Measurements from ENCODE around the gene ALK. TPM values are rescaled to one million over a fixed set of nuclear protein-coding genes. Genes with fewer than 3 reads are reported as not detected.

The ALK gene
- total RNA-seq, 6 donors from 2014 or later, result 0.17 to 2.1 (median 0.35) TPM

DNA sequence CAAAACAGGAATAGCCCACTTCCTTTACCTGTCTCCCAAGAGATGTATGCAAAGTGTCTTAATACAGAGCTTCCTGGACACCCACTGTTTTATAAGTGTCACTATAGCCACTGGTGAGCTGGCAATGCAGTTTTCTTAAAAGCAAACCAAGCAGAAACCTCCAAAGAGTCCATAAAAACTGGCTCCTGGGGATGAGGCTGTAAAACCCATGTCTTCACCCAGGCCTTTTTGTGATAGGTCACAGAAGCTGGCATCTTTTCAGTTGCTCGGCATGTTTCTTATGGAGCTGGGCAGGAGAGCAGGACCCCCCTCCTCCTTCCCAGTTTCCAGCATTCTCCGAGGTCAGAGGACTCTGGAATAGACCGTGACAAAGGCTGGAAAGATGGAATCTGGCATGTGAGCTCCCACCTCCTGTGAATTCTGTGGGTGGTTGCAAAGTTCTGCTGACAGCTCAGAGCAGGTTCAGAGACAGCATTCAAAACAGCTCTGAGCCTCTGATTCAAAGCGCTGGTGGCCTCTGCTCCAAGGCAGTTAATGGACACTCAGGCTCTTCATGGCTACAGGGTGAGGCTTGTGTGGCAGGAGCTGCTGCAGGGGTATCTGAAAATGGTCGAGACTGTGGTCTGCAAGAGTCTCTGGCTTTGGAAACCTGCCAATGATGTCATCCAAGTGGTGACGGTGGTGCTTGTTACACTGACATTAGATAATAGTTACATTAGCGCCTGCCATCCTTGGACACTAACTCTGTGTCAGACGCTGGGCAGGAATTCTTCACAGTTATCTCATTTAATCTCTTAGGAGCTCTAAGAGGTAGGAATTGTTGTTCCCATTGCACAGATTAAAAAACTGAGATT, 522.8 kb downstream of the ALK start:
- H3K27ac ChIP-seq, result no peak overlapping the region
- H3K36me3 ChIP-seq, result no peaks in the 10 kb centered on the region
- H3K4me1 ChIP-seq, result no peaks in the 10 kb centered on the region
- no peak overlapping the region for H3K4me3 ChIP-seq
- no peak for ATAC-seq (ENCODE audit: low FRiP score in 2 of 2)
- 48 to 53% methylated on average over 5 to 8 of the region's 8 CpGs for WGBS, 2 donors
- no peaks in the 10 kb centered on the region for H3K27me3 ChIP-seq
- no peak for DNase-seq
- no peaks in the 10 kb centered on the region for H3K9me3 ChIP-seq
- TF ChIP-seq POLR2A (IDR thresholded peaks at IDR 0.05) (no peak), POLR2AphosphoS5 (IDR thresholded peaks at IDR 0.05) (no peak), EP300 (IDR thresholded peaks at IDR 0.05) (no peak)
- TF ChIP-seq, protein P1, sequence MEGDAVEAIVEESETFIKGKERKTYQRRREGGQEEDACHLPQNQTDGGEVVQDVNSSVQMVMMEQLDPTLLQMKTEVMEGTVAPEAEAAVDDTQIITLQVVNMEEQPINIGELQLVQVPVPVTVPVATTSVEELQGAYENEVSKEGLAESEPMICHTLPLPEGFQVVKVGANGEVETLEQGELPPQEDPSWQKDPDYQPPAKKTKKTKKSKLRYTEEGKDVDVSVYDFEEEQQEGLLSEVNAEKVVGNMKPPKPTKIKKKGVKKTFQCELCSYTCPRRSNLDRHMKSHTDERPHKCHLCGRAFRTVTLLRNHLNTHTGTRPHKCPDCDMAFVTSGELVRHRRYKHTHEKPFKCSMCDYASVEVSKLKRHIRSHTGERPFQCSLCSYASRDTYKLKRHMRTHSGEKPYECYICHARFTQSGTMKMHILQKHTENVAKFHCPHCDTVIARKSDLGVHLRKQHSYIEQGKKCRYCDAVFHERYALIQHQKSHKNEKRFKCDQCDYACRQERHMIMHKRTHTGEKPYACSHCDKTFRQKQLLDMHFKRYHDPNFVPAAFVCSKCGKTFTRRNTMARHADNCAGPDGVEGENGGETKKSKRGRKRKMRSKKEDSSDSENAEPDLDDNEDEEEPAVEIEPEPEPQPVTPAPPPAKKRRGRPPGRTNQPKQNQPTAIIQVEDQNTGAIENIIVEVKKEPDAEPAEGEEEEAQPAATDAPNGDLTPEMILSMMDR (IDR thresholded peaks at IDR 0.05), result no peak

DNA sequence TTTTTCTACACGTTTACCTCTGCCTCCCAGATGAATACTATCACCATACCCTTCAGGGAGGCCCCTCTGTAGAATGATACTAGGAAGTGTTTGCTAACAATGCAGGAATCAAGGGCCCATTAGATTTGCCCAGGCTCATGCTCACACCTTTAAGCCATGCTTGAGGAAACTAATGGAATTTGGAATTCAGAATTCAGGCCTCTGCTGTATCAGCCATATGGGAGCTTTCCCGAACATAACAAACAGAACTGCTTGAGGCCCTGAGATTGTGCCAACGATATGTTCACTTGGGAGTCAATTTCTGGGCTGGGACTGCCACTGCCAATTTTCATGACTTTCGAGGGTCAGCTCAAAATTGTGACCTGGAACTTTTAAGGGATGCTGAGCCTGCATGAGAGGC, 523.7 kb downstream of the ALK start:
- 53 to 68% methylated on average over 4 of the region's 4 CpGs for WGBS, 2 donors

DNA sequence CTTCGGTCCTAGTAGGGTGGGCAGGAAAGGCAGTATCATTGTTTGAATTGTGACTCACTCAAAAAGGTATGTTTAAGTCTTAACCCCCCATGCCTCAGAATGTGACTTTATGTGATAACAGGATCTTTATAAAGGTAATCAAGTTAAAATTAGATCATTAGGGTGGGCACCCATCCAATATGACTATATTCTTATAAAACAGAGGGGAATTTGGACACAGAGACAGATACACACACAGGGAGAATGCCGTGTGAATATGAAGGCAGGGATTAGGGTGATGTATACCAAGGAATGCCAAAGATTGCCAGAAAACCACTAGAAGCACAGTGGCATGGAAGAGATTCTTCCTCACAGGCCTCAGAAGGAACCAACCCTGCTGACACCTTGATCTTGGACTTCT, 524.3 kb downstream of the ALK start:
- H3K27me3 ChIP-seq, result no peaks in the 10 kb centered on the region
- no peak overlapping the region for H3K4me3 ChIP-seq
- H3K36me3 ChIP-seq, result no peaks in the 10 kb centered on the region
- TF ChIP-seq POLR2A (IDR thresholded peaks at IDR 0.05) (no peak), EP300 (IDR thresholded peaks at IDR 0.05) (no peak), POLR2AphosphoS5 (IDR thresholded peaks at IDR 0.05) (no peak)
- TF ChIP-seq, protein P1 (IDR thresholded peaks at IDR 0.05), result no peak
- H3K27ac ChIP-seq, result no peak overlapping the region
- no peaks in the 10 kb centered on the region for H3K9me3 ChIP-seq
- H3K4me1 ChIP-seq, result no peaks in the 10 kb centered on the region
- ATAC-seq (ENCODE audit: low FRiP score in 2 of 2), result no peak
- no peak for DNase-seq
- 78 to 87% methylated on average over 2 of the region's 2 CpGs for WGBS, 2 donors

More for the DNA sequence above, 523.7 kb downstream of the ALK start:
- DNase-seq, result no peak
- no peaks in the 10 kb centered on the region for H3K36me3 ChIP-seq
- H3K4me1 ChIP-seq, result no peaks in the 10 kb centered on the region
- H3K27ac ChIP-seq, result no peak overlapping the region
- H3K4me3 ChIP-seq, result no peak overlapping the region
- no peaks in the 10 kb centered on the region for H3K9me3 ChIP-seq
- TF ChIP-seq POLR2A (IDR thresholded peaks at IDR 0.05), result no peak
- TF ChIP-seq EP300 (IDR thresholded peaks at IDR 0.05), result no peak
- TF ChIP-seq, protein P1 (IDR thresholded peaks at IDR 0.05), result no peak
- TF ChIP-seq POLR2AphosphoS5 (IDR thresholded peaks at IDR 0.05), result no peak
- no peaks in the 10 kb centered on the region for H3K27me3 ChIP-seq
- no peak for ATAC-seq (ENCODE audit: low FRiP score in 2 of 2)

DNA sequence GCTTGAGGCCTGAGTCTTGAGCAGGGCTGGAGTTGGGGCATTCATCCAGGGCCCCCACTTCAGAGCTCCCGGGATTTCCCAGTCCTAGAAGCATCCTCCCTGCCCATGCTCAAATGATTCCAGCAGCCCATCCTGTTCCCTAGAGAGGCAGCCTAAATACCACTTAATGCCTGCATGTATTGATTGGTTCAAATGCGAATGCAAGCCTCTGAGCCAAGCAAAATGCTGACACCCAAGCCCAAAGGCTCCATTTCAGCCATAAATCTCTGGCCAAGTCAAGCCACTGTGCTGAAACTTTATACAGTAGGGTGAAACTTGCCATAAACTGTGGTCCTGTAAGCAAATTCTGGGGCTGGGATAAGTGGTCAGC, 526.4 kb downstream of the ALK start:
- no peaks in the 10 kb centered on the region for H3K36me3 ChIP-seq
- no peaks in the 10 kb centered on the region for H3K27me3 ChIP-seq
- ATAC-seq (ENCODE audit: low FRiP score in 2 of 2) (no peak), DNase-seq (no peak)
- H3K4me3 ChIP-seq, result no peak overlapping the region
- H3K9me3 ChIP-seq, result no peaks in the 10 kb centered on the region
- TF ChIP-seq EP300 (IDR thresholded peaks at IDR 0.05) (no peak), POLR2AphosphoS5 (IDR thresholded peaks at IDR 0.05) (no peak), POLR2A (IDR thresholded peaks at IDR 0.05) (no peak)
- TF ChIP-seq, protein P1 (IDR thresholded peaks at IDR 0.05), result no peak
- no peaks in the 10 kb centered on the region for H3K4me1 ChIP-seq
- WGBS, 2 donors, result 69 to 83% methylated on average over 1 to 2 of the region's 2 CpGs
- H3K27ac ChIP-seq, result no peak overlapping the region
